Hematopoietic multipotent progenitor cell treated with erythropoietin and hydrocortisone succinate and interleukin-3 and kit ligand, for 6 days (in vitro differentiated cells): ENCODE measurements around the gene SLC39A11.
A peak's percentile ranks its signal among the peaks of the same experiment; 100 is the strongest.
"Not testable (repeated sequence)": the region's sequence is repeated elsewhere in the genome, so short reads cannot be mapped to it uniquely, and the experiment has no call there.

Source experiments
- DNase-seq: peaks from one replicate; pipeline ENCODE4 v3.0.0-alpha.2; 2015

The SLC39A11 gene

GRCh38 chr17:72665852-72666851 is 426.3 kb downstream of the SLC39A11 start:
- DNase-seq, result no peak

DNA sequence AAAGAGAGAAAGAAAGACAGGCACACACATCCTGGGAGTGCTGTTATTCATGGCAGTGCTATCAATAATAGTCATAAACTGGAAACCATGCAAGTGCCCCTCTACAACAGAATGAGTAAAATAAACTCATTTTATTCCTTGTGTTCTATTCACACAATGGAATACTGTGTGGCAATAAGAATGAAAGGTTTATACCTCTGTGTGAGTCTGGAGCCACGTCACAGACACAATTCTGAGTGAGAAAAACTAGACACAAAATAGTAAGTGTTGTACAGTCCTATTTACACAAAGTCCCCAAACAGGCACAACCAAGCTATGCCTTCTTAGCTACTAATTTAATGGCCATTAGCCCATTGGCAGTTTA is 429.7 kb downstream of the SLC39A11 start:
- DNase-seq, result no peak

GRCh38 chr17:72661945-72662826 is 430.3 kb downstream of the SLC39A11 start:
- DNase-seq, result no peak

GRCh38 chr17:72661116-72661944 is 431.2 kb downstream of the SLC39A11 start:
- DNase-seq, result no peak

DNA sequence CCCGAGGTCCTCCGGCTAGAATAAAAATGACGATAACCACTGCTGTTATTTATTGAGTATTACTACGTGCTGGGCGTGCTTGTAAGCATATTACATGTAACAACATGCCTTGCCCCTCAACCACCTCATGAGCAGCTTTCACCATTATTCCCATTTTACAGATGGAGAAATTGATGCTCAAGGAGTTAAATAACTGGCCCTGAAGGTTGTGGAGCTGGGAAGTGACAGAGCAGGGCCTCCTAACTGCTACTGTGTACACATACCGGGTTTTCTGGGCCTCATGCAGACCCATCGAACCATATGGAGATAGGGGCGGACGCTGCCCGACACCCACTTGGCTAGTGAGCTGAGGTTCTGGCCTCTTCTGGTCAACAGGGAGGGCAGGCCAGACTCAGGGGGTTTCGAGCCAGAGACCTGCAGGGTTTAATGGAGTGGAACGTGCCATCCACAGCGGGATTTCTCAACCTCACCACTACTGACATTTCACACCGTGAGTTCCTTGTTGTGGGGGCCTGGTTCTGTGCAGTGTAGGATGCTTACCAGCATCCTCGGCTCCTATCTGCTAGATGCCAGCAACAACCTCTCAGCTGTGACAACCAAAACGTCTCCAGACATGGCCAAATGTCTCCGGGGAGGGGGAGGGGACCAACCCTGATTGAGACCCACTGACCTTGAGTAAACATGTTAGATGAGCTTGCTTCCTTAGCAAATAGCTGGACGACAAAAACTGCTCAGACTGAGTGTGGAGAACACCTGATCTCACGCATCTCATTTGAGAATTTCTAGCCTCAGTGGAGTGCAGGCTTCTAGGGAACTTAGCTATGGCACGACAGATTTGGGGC is 432.0 kb downstream of the SLC39A11 start:
- DNase-seq, result no peak

GRCh38 chr17:72659811-72660210 is 432.7 kb downstream of the SLC39A11 start:
- DNase-seq, result no peak

- peak; percentile 20 for DNase-seq
Observed at GRCh38 chr17:72658675-72659074, 433.8 kb downstream of the SLC39A11 start.

GRCh38 chr17:72657467-72658317 is 434.8 kb downstream of the SLC39A11 start:
- peak; percentile 11 for DNase-seq

GRCh38 chr17:72656130-72656763 is 436.2 kb downstream of the SLC39A11 start:
- no peak for DNase-seq

DNA sequence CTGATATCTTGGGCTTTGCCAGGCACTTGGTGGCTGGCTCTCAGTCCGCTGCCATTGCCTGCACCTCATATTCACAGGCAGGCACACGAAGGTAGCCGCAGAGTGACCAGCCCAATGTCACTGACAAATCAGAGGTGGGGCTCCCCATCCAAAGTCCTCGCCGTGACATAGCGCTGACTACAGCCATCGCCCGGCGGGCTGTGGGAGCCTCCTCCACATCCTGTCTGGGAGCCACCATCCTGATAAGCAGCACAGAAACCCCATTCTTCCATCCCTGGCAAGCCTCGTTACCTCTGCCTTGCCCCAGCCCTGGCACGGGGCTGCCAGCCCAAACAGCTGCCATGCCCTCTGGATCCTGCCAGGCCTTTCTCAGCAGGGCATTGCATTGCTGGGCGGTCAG is 437.8 kb downstream of the SLC39A11 start:
- DNase-seq, result no peak

DNA sequence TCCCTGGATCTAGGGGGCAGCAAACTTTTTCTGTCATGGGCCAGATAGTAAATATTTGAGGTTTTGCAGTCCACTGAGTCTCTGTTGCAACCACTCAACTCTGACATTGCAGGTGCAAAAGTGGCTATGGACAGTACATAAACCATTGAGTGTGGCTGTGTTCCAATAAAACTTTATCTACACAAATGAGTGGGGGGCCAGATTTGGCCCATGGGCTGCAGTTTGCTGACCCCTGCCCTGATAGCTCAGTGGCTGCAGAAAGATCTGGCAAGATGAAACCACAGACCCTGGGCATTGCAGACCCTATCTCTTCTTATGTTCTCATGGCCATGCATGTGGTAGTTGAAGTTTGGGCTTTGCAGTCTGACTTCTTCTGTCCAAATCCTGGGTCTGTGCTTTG is 440.5 kb downstream of the SLC39A11 start:
- no peak for DNase-seq

GRCh38 chr17:72648702-72649101 is 443.8 kb downstream of the SLC39A11 start:
- DNase-seq, result no peak

GRCh38 chr17:72646176-72646575 is 446.3 kb downstream of the SLC39A11 start:
- DNase-seq, result no peak

- DNase-seq, result no peak
Observed at GRCh38 chr17:72644492-72644891, 448.0 kb downstream of the SLC39A11 start.

GRCh38 chr17:72643575-72644216 is 448.8 kb downstream of the SLC39A11 start:
- DNase-seq, result no peak

DNA sequence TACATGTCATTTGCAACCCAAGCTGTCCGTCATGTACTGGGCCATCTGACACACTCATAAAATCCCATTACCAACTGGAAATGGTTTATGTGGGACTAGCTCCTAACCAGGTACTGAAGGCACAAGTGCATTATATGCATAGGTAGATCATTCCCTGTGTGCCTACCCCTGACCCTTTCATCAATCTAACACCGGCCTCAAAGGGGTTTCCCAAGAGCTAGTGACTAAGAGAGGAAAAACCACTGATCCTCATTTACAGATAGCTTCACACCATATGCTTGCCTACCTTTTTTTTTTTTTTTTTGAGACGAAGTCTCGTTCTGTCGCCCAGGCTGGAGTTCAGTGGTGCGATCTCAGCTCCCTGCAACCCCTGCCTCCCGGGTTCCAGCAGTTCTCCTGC is 449.8 kb downstream of the SLC39A11 start:
- no peak for DNase-seq

DNA sequence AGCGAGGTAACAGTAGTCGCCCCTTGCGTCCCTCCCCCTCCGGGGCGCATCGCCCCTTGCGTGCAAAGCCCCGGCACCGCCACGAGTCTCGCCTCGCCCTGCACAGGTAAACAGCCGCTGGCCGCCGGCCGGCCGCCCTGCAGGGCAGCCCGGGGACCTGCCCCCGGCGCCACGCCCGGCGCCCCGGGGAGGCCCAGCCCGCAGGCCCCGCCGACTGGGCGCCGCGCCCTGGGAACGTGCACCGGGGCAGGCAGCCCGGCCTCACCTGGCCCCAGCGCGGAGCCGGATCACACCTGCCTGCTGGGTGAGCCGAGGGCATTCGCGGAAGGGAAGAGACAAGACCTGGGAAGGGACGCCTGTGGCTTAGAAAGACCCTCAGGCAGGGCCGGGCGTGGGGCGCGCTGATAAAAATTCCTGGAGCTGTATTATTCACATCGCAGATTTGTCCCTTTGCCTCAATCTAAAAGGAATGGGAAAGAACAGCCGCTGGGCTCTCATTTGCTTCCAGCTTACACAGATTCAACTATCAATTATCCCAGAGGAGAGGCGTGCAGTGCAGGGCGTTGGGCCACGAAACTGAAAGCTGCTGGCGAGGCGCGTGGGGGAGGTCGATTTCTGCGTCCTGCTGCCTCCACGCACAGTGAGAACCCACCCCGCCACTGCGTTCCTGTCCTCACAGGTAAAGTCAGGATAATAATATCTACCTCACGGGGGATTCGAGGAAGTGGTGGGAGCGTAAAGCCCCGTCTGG is 451.9 kb downstream of the SLC39A11 start:
- no peak for DNase-seq

- no peak for DNase-seq
Observed at GRCh38 chr17:72639711-72640110, 452.8 kb downstream of the SLC39A11 start.

DNA sequence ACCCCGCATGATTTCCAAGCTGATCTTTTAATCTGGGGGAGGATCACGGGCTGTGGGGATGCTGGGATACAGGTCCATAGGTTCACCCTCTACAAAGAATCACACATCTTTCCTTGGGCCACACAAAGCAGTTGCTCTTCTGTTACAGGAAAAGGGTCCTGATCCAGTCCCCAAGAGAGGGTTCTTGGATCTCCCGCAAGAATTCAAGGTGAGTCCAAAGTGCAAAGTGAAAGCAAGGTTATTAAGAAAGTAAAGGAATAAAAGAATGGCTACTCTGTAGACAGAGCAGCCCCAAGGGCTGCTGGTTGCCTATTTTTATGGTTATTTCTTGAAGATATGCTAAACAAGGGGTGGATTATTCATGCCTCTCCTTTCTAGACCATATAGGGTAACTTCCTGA is 453.6 kb downstream of the SLC39A11 start:
- DNase-seq, result not testable (repeated sequence)
